ENCODE results near the gene EIF5B.

DNA sequence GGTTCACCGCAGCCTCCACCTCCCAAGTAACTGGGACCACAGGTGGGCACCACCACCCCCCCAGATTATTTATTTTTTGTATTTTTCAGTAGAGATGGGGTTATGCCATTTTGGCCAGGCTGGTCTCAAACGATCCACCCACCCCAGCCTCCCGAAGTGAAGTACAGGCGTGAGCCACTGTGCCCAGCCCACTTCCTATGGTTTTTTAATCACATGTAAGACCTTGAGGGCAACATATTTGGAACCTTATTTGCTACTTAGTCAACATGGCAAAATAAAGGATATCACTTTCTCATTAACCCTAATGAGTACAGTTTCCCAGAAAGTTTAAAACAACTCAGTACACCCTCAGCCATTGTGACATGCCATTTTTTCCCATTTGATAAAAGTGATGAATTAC, 64.7 kb downstream of the EIF5B start:
- TF ChIP-seq, protein P1, sequence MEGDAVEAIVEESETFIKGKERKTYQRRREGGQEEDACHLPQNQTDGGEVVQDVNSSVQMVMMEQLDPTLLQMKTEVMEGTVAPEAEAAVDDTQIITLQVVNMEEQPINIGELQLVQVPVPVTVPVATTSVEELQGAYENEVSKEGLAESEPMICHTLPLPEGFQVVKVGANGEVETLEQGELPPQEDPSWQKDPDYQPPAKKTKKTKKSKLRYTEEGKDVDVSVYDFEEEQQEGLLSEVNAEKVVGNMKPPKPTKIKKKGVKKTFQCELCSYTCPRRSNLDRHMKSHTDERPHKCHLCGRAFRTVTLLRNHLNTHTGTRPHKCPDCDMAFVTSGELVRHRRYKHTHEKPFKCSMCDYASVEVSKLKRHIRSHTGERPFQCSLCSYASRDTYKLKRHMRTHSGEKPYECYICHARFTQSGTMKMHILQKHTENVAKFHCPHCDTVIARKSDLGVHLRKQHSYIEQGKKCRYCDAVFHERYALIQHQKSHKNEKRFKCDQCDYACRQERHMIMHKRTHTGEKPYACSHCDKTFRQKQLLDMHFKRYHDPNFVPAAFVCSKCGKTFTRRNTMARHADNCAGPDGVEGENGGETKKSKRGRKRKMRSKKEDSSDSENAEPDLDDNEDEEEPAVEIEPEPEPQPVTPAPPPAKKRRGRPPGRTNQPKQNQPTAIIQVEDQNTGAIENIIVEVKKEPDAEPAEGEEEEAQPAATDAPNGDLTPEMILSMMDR (conservative IDR thresholded peaks at IDR 0.05; ENCODE audit: low read depth in 2 of 2): no peak
- TF ChIP-seq EZH2 (IDR thresholded peaks at IDR 0.05; ENCODE audit: low read depth, unreplicated experiment) (no peak), POLR2AphosphoS5 (IDR thresholded peaks at IDR 0.05; ENCODE audit: low read depth) (no peak), REST (IDR thresholded peaks at IDR 0.05; ENCODE audit: unreplicated experiment) (no peak), NANOG (IDR thresholded peaks at IDR 0.05; ENCODE audit: borderline replicate concordance) (no peak), CREB1 (CRISPR knock-in tag; IDR thresholded peaks at IDR 0.05; ENCODE audit: low read depth) (no peak), EZH2phosphoT487 (IDR thresholded peaks at IDR 0.05; ENCODE audit: unreplicated experiment) (no peak), JUNB (IDR thresholded peaks at IDR 0.05; ENCODE audit: unreplicated experiment) (no peak)
